ENCODE results near the gene SPCS3. TPM values are rescaled to one million over a fixed set of nuclear protein-coding genes. Genes with fewer than 3 reads are reported as not detected.
"Not testable (repeated sequence)": the region's sequence is repeated elsewhere in the genome, so short reads cannot be mapped to it uniquely, and the experiment has no call there.

The SPCS3 gene
- total RNA-seq, 1 experiment from 2014 or later: 117 TPM

- TF ChIP-seq USF1 (CRISPR knock-in tag; IDR thresholded peaks at IDR 0.05): no peak
- no peak for TF ChIP-seq STAT6 (CRISPR knock-in tag; conservative IDR thresholded peaks at IDR 0.05; ENCODE audit: low read depth)
- no peak for TF ChIP-seq JUN (CRISPR knock-in tag; IDR thresholded peaks at IDR 0.05)
- no peak for TF ChIP-seq ZNF671 (CRISPR knock-in tag; IDR thresholded peaks at IDR 0.05)
- TF ChIP-seq AFF4 (CRISPR knock-in tag; IDR thresholded peaks at IDR 0.05; ENCODE audit: borderline replicate concordance): no peak
- TF ChIP-seq SP1 (CRISPR knock-in tag; conservative IDR thresholded peaks at IDR 0.05): no peak
- no peak for TF ChIP-seq GABPB1 (CRISPR knock-in tag; IDR thresholded peaks at IDR 0.05)
- no peak for TF ChIP-seq TEAD1 (CRISPR knock-in tag; IDR thresholded peaks at IDR 0.05)
- no peak for TF ChIP-seq ATF6 (CRISPR knock-in tag; IDR thresholded peaks at IDR 0.05)
- no peak for TF ChIP-seq ZMAT4 (CRISPR knock-in tag; IDR thresholded peaks at IDR 0.05)
Measured at GRCh38 chr4:176323511-176324160, 3.9 kb downstream of the SPCS3 start (continued).

- DNase-seq (ENCODE audit: low spot score); ATAC-seq; CTCF ChIA-PET; H3K27ac Mint-ChIP-seq; H3K9me3 Mint-ChIP-seq; H3K4me3 Mint-ChIP-seq; H3K36me3 Mint-ChIP-seq; H3K27me3 Mint-ChIP-seq (ENCODE audit: low read depth): not testable (repeated sequence)
- POLR2A ChIA-PET: interaction anchor here (0.6 kb wide), 2 partner anchors 772 to 1299 kb away, joined by 3 read pairs; no protein-coding TSS in a partner anchor
- peaks cover 27% of the 10 kb centered on the region for H3K4me1 Mint-ChIP-seq
Measured at GRCh38 chr4:176324876-176325275, 5.1 kb downstream of the SPCS3 start.

GRCh38 chr4:176333076-176333475 is 13.3 kb downstream of the SPCS3 start:
- peak overlapping the region; percentile 69; the same call in 1 of the 2 replicates for H3K27ac Mint-ChIP-seq
- no peaks in the 10 kb centered on the region for H3K27me3 Mint-ChIP-seq (ENCODE audit: low read depth)
- ChIA-PET CTCF (interaction anchor here (1.3 kb wide), 1 partner anchor 379 kb away, joined by 3 read pairs; no protein-coding TSS in a partner anchor), POLR2A (no interaction called here)
- H3K9me3 Mint-ChIP-seq: no peaks in the 10 kb centered on the region
- no peak for ATAC-seq
- no peak overlapping the region for H3K4me3 Mint-ChIP-seq
- peaks cover 11% of the 10 kb centered on the region for H3K4me1 Mint-ChIP-seq
- H3K36me3 Mint-ChIP-seq: peaks cover 17% of the 10 kb centered on the region
- no peak for DNase-seq (ENCODE audit: low spot score)
- TF ChIP-seq ZNF532 (CRISPR knock-in tag; IDR thresholded peaks at IDR 0.05; ENCODE audit: borderline replicate concordance) (no peak), ZMAT4 (CRISPR knock-in tag; IDR thresholded peaks at IDR 0.05) (no peak), IRF1 (CRISPR knock-in tag; IDR thresholded peaks at IDR 0.05) (no peak), TEAD1 (CRISPR knock-in tag; IDR thresholded peaks at IDR 0.05) (no peak), E2F4 (CRISPR knock-in tag; IDR thresholded peaks at IDR 0.05; ENCODE audit: borderline replicate concordance, low read depth) (no peak)

All from WTC11 (cell line).